ENCODE measurements around the gene EXOC3L2. TPM values are rescaled to one million over a fixed set of nuclear protein-coding genes. Genes with fewer than 3 reads are reported as not detected.

EXOC3L2 gene
- total RNA-seq, 1 experiment from 2014 or later: not detected

DNA sequence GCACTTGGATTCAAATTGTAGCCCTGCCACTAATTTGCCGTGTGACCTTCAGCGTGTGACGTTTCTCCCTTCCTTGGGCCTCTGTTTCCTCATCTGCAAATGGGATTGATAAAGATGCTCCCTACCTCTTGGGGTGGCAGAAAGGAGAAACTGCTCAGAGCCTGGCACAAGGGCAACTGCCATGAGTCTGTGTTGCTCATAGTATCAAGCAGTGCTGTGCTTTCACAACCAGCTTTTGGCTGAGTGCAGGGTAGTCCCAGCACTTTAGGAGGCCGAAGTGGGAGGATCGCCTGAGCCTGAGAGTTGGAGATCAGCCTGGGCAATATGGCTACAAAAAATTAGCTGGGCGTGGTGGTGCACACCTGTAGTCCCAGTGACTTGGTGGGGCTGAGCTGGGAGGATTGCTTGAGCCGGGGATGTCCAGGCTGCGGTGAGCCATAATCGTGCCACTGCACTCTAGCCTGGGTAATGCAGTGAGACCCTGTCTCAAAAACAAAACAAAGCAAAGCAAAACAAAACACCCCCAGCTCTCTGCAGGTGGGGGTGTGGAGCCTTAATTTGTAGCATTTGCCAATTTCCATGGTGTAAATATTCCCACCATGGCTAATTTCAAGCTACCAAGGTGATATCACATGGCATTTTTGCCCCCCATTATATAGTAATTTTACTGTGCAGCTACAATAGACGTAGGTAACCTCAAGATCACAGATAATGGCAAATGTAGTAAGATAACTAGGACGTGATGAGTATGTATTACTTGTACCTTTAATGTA is 4.2 kb upstream of the EXOC3L2 start:
- Histone ChIP-seq H3K27ac (ENCODE audit: low read depth, low read length, poor library complexity, severe bottlenecking) (no peak overlapping the region), H3K36me3 (ENCODE audit: insufficient read depth, low read length, poor library complexity, severe bottlenecking) (no peaks in the 10 kb centered on the region), H3K27me3 (replicated peaks; ENCODE audit: insufficient read depth, low read depth, low read length, poor library complexity) (no peaks in the 10 kb centered on the region), H3K4me3 (ENCODE audit: low read depth, low read length, poor library complexity, severe bottlenecking) (no peak overlapping the region), H3K4me1 (ENCODE audit: insufficient read depth, low read length, poor library complexity, severe bottlenecking) (peaks cover 5% of the 10 kb centered on the region), H3K9me3 (ENCODE audit: low read depth, low read length, poor library complexity, severe bottlenecking) (no peaks in the 10 kb centered on the region)
- no TSS peak for BruUV-seq (replicated peaks)
- no peak for DNase-seq (ENCODE audit: low spot score)
- ChIA-PET POLR2A (ENCODE audit: low non-redundant PET) (no interaction called here), CTCF (interaction anchor here (0.6 to 1.2 kb wide), 6 partner anchors 41 to 260 kb away, joined by 3 to 4 read pairs (median 3); partner anchors contain the start of genes BLOC1S3 and TRAPPC6A)
- intact Hi-C loops (cut with micrococcal nuclease; ENCODE audit: unreplicated experiment): loop anchor here (10.0 kb wide), 1 partner anchor 235 kb away; no protein-coding TSS in a partner anchor
- no peak for TF ChIP-seq EZH2 (IDR thresholded peaks at IDR 0.05; ENCODE audit: borderline replicate concordance, low read depth, low read length, poor library complexity, severe bottlenecking)

DNA sequence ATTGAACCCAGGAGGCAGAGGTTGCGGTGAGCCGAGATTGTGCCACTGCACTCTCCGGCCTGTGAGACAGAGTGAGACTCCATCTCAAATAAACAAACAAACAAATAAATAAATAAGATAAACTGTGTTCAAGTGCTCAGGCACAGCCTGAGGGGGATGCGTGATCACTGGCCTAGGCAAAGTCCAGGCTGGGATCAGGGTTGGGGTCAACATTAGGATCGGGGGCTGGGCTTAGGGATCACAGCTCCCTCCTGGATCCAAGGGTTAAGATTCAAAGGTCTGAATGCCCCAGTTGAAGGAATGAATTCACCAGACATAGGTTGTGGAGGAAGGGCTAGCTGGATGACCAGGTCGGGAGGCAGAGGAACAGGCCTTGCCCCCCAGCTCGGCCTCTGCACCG is 1.9 kb upstream of the EXOC3L2 start:
- peaks cover 5% of the 10 kb centered on the region for H3K4me1 ChIP-seq (ENCODE audit: insufficient read depth, low read length, poor library complexity, severe bottlenecking)
- CTCF ChIA-PET: interaction anchor here (0.6 kb wide), 2 partner anchors 64 to 244 kb away, joined by 5 to 7 read pairs; no protein-coding TSS in a partner anchor
- H3K27me3 ChIP-seq (replicated peaks; ENCODE audit: insufficient read depth, low read depth, low read length, poor library complexity): no peaks in the 10 kb centered on the region
- no peak overlapping the region for H3K27ac ChIP-seq (ENCODE audit: low read depth, low read length, poor library complexity, severe bottlenecking)
- no peaks in the 10 kb centered on the region for H3K36me3 ChIP-seq (ENCODE audit: insufficient read depth, low read length, poor library complexity, severe bottlenecking)
- no TSS peak for BruUV-seq (replicated peaks)
- TF ChIP-seq EZH2 (IDR thresholded peaks at IDR 0.05; ENCODE audit: borderline replicate concordance, low read depth, low read length, poor library complexity, severe bottlenecking): no peak
- TF ChIP-seq, protein P1, sequence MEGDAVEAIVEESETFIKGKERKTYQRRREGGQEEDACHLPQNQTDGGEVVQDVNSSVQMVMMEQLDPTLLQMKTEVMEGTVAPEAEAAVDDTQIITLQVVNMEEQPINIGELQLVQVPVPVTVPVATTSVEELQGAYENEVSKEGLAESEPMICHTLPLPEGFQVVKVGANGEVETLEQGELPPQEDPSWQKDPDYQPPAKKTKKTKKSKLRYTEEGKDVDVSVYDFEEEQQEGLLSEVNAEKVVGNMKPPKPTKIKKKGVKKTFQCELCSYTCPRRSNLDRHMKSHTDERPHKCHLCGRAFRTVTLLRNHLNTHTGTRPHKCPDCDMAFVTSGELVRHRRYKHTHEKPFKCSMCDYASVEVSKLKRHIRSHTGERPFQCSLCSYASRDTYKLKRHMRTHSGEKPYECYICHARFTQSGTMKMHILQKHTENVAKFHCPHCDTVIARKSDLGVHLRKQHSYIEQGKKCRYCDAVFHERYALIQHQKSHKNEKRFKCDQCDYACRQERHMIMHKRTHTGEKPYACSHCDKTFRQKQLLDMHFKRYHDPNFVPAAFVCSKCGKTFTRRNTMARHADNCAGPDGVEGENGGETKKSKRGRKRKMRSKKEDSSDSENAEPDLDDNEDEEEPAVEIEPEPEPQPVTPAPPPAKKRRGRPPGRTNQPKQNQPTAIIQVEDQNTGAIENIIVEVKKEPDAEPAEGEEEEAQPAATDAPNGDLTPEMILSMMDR (conservative IDR thresholded peaks at IDR 0.05; ENCODE audit: low read depth, low read length): no peak
- intact Hi-C loops (cut with micrococcal nuclease; ENCODE audit: unreplicated experiment): loop anchor here (10.0 kb wide), 1 partner anchor 232 kb away; no protein-coding TSS in a partner anchor
- no peaks in the 10 kb centered on the region for H3K9me3 ChIP-seq (ENCODE audit: low read depth, low read length, poor library complexity, severe bottlenecking)
- H3K4me3 ChIP-seq (ENCODE audit: low read depth, low read length, poor library complexity, severe bottlenecking): no peak overlapping the region
- DNase-seq (ENCODE audit: low spot score): no peak
- POLR2A ChIA-PET (ENCODE audit: low non-redundant PET): no interaction called here

DNA sequence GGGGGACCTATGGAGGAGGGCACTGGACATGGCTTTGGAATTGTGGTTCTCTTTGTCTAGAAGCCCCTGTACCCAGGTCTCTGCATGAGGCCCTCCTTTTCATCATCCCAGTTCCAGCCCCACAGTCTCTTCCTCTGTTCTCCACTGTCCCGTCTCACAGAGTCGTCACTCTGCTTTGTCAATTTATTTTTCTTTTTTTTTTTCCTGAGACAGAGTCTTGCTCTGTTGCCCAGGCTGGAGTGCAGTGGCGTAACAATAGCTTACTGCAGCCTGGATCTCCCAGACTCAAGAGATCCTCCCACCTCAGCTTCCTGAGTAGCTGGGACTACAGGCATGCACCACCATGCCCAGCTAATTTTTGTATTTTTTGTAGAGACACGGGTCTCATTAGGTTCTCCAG is 619 bp upstream of the EXOC3L2 start:
- POLR2A ChIA-PET (ENCODE audit: low non-redundant PET): no interaction called here

More for the DNA sequence above, 619 bp upstream of the EXOC3L2 start:
- Histone ChIP-seq H3K4me1 (ENCODE audit: insufficient read depth, low read length, poor library complexity, severe bottlenecking) (peaks cover 5% of the 10 kb centered on the region), H3K36me3 (ENCODE audit: insufficient read depth, low read length, poor library complexity, severe bottlenecking) (no peaks in the 10 kb centered on the region), H3K9me3 (ENCODE audit: low read depth, low read length, poor library complexity, severe bottlenecking) (no peaks in the 10 kb centered on the region), H3K27me3 (replicated peaks; ENCODE audit: insufficient read depth, low read depth, low read length, poor library complexity) (no peaks in the 10 kb centered on the region), H3K4me3 (ENCODE audit: low read depth, low read length, poor library complexity, severe bottlenecking) (no peak overlapping the region), H3K27ac (ENCODE audit: low read depth, low read length, poor library complexity, severe bottlenecking) (no peak overlapping the region)
- no TSS peak for BruUV-seq (replicated peaks)
- TF ChIP-seq, protein P1 (conservative IDR thresholded peaks at IDR 0.05; ENCODE audit: low read depth, low read length): no peak
- no peak for TF ChIP-seq EZH2 (IDR thresholded peaks at IDR 0.05; ENCODE audit: borderline replicate concordance, low read depth, low read length, poor library complexity, severe bottlenecking)
- intact Hi-C loops (cut with micrococcal nuclease; ENCODE audit: unreplicated experiment): loop anchor here (10.0 kb wide), 1 partner anchor 231 kb away; no protein-coding TSS in a partner anchor
- no peak for DNase-seq (ENCODE audit: low spot score)
- CTCF ChIA-PET: no interaction called here

Measured in A673 (cell line).